NCI-H446 treated with DMSO at 0.1 percent for 48 hours (cell line): ENCODE results near the gene CDC42EP1.
"Not testable (repeated sequence)": the region's sequence is repeated elsewhere in the genome, so short reads cannot be mapped to it uniquely, and the experiment has no call there.

Experiments
- DNase-seq: peaks from one replicate; lab custom pipeline; 2025; lab: John Stamatoyannopoulos, UW

Gene CDC42EP1

GRCh38 chr22:37534445-37534844, 25.8 kb upstream of the CDC42EP1 start:
- DNase-seq, result no peak

GRCh38 chr22:37535159-37535558, 25.1 kb upstream of the CDC42EP1 start:
- DNase-seq, result no peak

GRCh38 chr22:37538590-37539357, 21.5 kb upstream of the CDC42EP1 start:
- DNase-seq, result peak; percentile 46

- DNase-seq, result not testable (repeated sequence)
These were observed 20.5 kb upstream of the CDC42EP1 start for GRCh38 chr22:37539790-37540189.

GRCh38 chr22:37542416-37542815, 17.9 kb upstream of the CDC42EP1 start:
- DNase-seq, result not testable (repeated sequence)

GRCh38 chr22:37542959-37543358, 17.3 kb upstream of the CDC42EP1 start:
- DNase-seq, result no peak

GRCh38 chr22:37544955-37545702, 15.2 kb upstream of the CDC42EP1 start:
- no peak for DNase-seq

- DNase-seq, result no peak
These were observed 14.4 kb upstream of the CDC42EP1 start for GRCh38 chr22:37545703-37546436.

GRCh38 chr22:37546437-37547250, 13.6 kb upstream of the CDC42EP1 start:
- DNase-seq, result no peak

GRCh38 chr22:37547251-37547741, 13.0 kb upstream of the CDC42EP1 start:
- DNase-seq, result no peak

- no peak for DNase-seq
These were observed 10.6 kb upstream of the CDC42EP1 start for GRCh38 chr22:37549704-37550059.

- not testable (repeated sequence) for DNase-seq
These were observed 9.4 kb upstream of the CDC42EP1 start for GRCh38 chr22:37550921-37551320.

- DNase-seq, result no peak
These were observed 8.3 kb upstream of the CDC42EP1 start for GRCh38 chr22:37551981-37552380.

- DNase-seq, result no peak
These were observed 7.6 kb upstream of the CDC42EP1 start for GRCh38 chr22:37552524-37553163.

- no peak for DNase-seq
These were observed 6.6 kb upstream of the CDC42EP1 start for GRCh38 chr22:37553725-37554124.

GRCh38 chr22:37555029-37555428, 5.3 kb upstream of the CDC42EP1 start:
- no peak for DNase-seq

- no peak for DNase-seq
These were observed 3.6 kb upstream of the CDC42EP1 start for GRCh38 chr22:37556710-37557109.

GRCh38 chr22:37557321-37558001, 2.8 kb upstream of the CDC42EP1 start:
- DNase-seq, result no peak

- DNase-seq, result no peak
These were observed 1.5 kb upstream of the CDC42EP1 start for GRCh38 chr22:37558815-37559214.

- DNase-seq, result no peak
These were observed 769 bp upstream of the CDC42EP1 start for GRCh38 chr22:37559521-37559900.
